ENCODE data around the gene STKLD1. TPM values are rescaled to one million over a fixed set of nuclear protein-coding genes. Genes with fewer than 3 reads are reported as not detected.

The STKLD1 gene
- total RNA-seq, 2 donors from 2014 or later = 0.95 TPM; not detected in 1

- Mint-ChIP-seq H3K4me3 (no peak overlapping the region), H3K27ac (no peak overlapping the region), H3K9me3 (no peaks in the 10 kb centered on the region), H3K36me3 (ENCODE audit: low read depth) (peaks cover 57% of the 10 kb centered on the region), H3K27me3 (ENCODE audit: insufficient read depth) (no peaks in the 10 kb centered on the region), H3K4me1 (peaks cover 6% of the 10 kb centered on the region)
- Histone ChIP-seq H3K4me3 (ENCODE audit: low read length) (no peak overlapping the region), H3K36me3 (ENCODE audit: control insufficient read depth, insufficient read depth, low read length) (peaks cover 52% of the 10 kb centered on the region), H3K4me1 (ENCODE audit: control insufficient read depth, insufficient read depth, low read length) (peaks cover 4% of the 10 kb centered on the region), H3K27me3 (ENCODE audit: control insufficient read depth, insufficient read depth, low read length, poor library complexity, severe bottlenecking) (no peaks in the 10 kb centered on the region), H3K27ac (ENCODE audit: low read depth, low read length) (no peak overlapping the region), H3K9ac (ENCODE audit: extremely low read depth, low read length, poor library complexity, severe bottlenecking) (no peak overlapping the region), H3K9me3 (ENCODE audit: control insufficient read depth, low read length) (no peaks in the 10 kb centered on the region)
- DNase-seq = no peak
- WGBS, 2 experiments (ENCODE audit: insufficient coverage in 1 of 2, insufficient read length in 1 of 2) = 87 to 94% methylated on average over 5 of the region's 5 CpGs
- no peak for TF ChIP-seq CTCF (conservative IDR thresholded peaks at IDR 0.05)
Observed at GRCh38 chr9:133339641-133340040, 36.5 kb upstream of the STKLD1 start.

GRCh38 chr9:133340256-133340655, 35.9 kb upstream of the STKLD1 start:
- Mint-ChIP-seq H3K27ac (no peak overlapping the region), H3K27me3 (ENCODE audit: insufficient read depth) (no peaks in the 10 kb centered on the region), H3K36me3 (ENCODE audit: low read depth) (peaks cover 64% of the 10 kb centered on the region), H3K9me3 (no peaks in the 10 kb centered on the region), H3K4me3 (no peak overlapping the region), H3K4me1 (peaks cover 4% of the 10 kb centered on the region)
- no peaks in the 10 kb centered on the region for H3K9me3 ChIP-seq (ENCODE audit: control insufficient read depth, low read length)
- H3K4me3 ChIP-seq (ENCODE audit: low read length) = no peak overlapping the region
- no peak overlapping the region for H3K27ac ChIP-seq (ENCODE audit: low read depth, low read length)
- WGBS, 2 experiments (ENCODE audit: insufficient coverage in 1 of 2, insufficient read length in 1 of 2) = 100% methylated on average over 2 to 3 of the region's 3 CpGs
- H3K9ac ChIP-seq (ENCODE audit: extremely low read depth, low read length, poor library complexity, severe bottlenecking) = no peak overlapping the region
- no peak for DNase-seq
- peaks cover 54% of the 10 kb centered on the region for H3K36me3 ChIP-seq (ENCODE audit: control insufficient read depth, insufficient read depth, low read length)
- no peak for TF ChIP-seq CTCF (conservative IDR thresholded peaks at IDR 0.05)
- H3K27me3 ChIP-seq (ENCODE audit: control insufficient read depth, insufficient read depth, low read length, poor library complexity, severe bottlenecking) = no peaks in the 10 kb centered on the region
- no peaks in the 10 kb centered on the region for H3K4me1 ChIP-seq (ENCODE audit: control insufficient read depth, insufficient read depth, low read length)

GRCh38 chr9:133340916-133341315, 35.2 kb upstream of the STKLD1 start:
- H3K36me3 ChIP-seq (ENCODE audit: control insufficient read depth, insufficient read depth, low read length) = peaks cover 61% of the 10 kb centered on the region
- WGBS, 2 experiments (ENCODE audit: insufficient coverage in 1 of 2, insufficient read length in 1 of 2) = 86 to 94% methylated on average over 8 to 13 of the region's 13 CpGs
- H3K27ac Mint-ChIP-seq = no peak overlapping the region
- no peaks in the 10 kb centered on the region for H3K27me3 Mint-ChIP-seq (ENCODE audit: insufficient read depth)
- no peaks in the 10 kb centered on the region for H3K27me3 ChIP-seq (ENCODE audit: control insufficient read depth, insufficient read depth, low read length, poor library complexity, severe bottlenecking)
- H3K4me1 Mint-ChIP-seq = peaks cover 2% of the 10 kb centered on the region
- no peak for DNase-seq
- no peak overlapping the region for H3K9ac ChIP-seq (ENCODE audit: extremely low read depth, low read length, poor library complexity, severe bottlenecking)
- peaks cover 68% of the 10 kb centered on the region for H3K36me3 Mint-ChIP-seq (ENCODE audit: low read depth)
- H3K4me3 ChIP-seq (ENCODE audit: low read length) = no peak overlapping the region
- no peak for TF ChIP-seq CTCF (conservative IDR thresholded peaks at IDR 0.05)
- H3K27ac ChIP-seq (ENCODE audit: low read depth, low read length) = no peak overlapping the region
- no peak overlapping the region for H3K4me3 Mint-ChIP-seq
- no peaks in the 10 kb centered on the region for H3K9me3 ChIP-seq (ENCODE audit: control insufficient read depth, low read length)
- no peaks in the 10 kb centered on the region for H3K9me3 Mint-ChIP-seq
- H3K4me1 ChIP-seq (ENCODE audit: control insufficient read depth, insufficient read depth, low read length) = no peaks in the 10 kb centered on the region
